A549 (cell line): ENCODE results near the gene CEP112. TPM values are rescaled to one million over a fixed set of nuclear protein-coding genes. Genes with fewer than 3 reads are reported as not detected.

Source experiments
- ATAC-seq, 2 experiments: fragments of 200-7000 bp in 1 of 2; fragments of >200 bp in 1 of 2; cut with Nextera tagmentation in 1 of 2; cut with Tn5 transposase in 1 of 2; 3 replicates each; pipeline versions ENCODE4 v1.8.0 to v1.9.1; 2018 to 2020; ENCODE audit warnings: mild to moderate bottlenecking in 1 of 2, moderate library complexity in 1 of 2
- CTCF ChIA-PET: fragments of 300-600 bp; sonication (Branson Sonifier 250); formaldehyde crosslinking; extraction: SDS; loops from one replicate; lab custom pipeline; 2021; ENCODE audit warnings: antibody characterized with exemption, inconsistent platforms; lab: Yijun Ruan, JAX
- POLR2A ChIA-PET: fragments of 350-600 bp; formaldehyde crosslinking; extraction: SDS; loops from one replicate; lab custom pipeline; 2021; ENCODE audit warnings: antibody characterized with exemption, inconsistent platforms; lab: Yijun Ruan, JAX
- DNase-seq, 2 experiments: peaks; one replicate each; pipeline versions ENCODE4 v3.0.0 to v3.0.0-alpha.2; 2011 to 2016; ENCODE audit warnings: low read depth in 1 of 2, low spot score in 1 of 2
- FAIRE-seq: peaks from 2 replicates; lab custom pipeline; 2011; peaks lifted over from hg19 to GRCh38; lab: Jason Lieb, UNC
- H3K27ac ChIP-seq, 2 experiments: fragments of >200 bp; sonication (Bioruptor Twin); formaldehyde crosslinking; 3 replicates each; pipeline ENCODE4 v1.5.1; 2016 to 2017
- H3K4me1 ChIP-seq: fragments of >200 bp; sonication (Bioruptor Twin); formaldehyde crosslinking; 3 replicates; pipeline ENCODE4 v1.6.1; 2016
- H3K4me2 ChIP-seq: fragments of >200 bp; sonication (Bioruptor Twin); formaldehyde crosslinking; 3 replicates; pipeline ENCODE4 v1.6.1; 2016
- H3K4me3 ChIP-seq: fragments of >200 bp; sonication (Bioruptor Twin); formaldehyde crosslinking; 3 replicates; pipeline ENCODE4 v1.5.1; 2016
- H3K9me3 ChIP-seq: fragments of >200 bp; sonication (Bioruptor Twin); formaldehyde crosslinking; 3 replicates; pipeline ENCODE4 v1.6.1; 2016
- CBX8 ChIP-seq: fragments of 200-600 bp; sonication (generic); IDR thresholded peaks from 2 replicates; pipeline ENCODE4 v1.6.1; 2016
- CEBPB ChIP-seq, 2 experiments: fragments of >200 bp in 1 of 2; sonication (Bioruptor Twin) in 1 of 2; formaldehyde crosslinking in 1 of 2; IDR thresholded peaks; 2 replicates each; pipeline ENCODE4 v1.6.1; 2012 to 2016
- CHD4 ChIP-seq: fragments of 200-600 bp; sonication (generic); IDR thresholded peaks from 2 replicates; pipeline ENCODE4 v1.6.1; 2016; ENCODE audit warnings: antibody characterized with exemption, mild to moderate bottlenecking, borderline replicate concordance
- EHF ChIP-seq: fragments of 250-450 bp; sonication (Bioruptor Pico); IDR thresholded peaks from 2 replicates; pipeline ENCODE4 v1.5.0; 2020; ENCODE audit warnings: mild to moderate bottlenecking
- EHMT2 ChIP-seq: fragments of 200-600 bp; sonication (generic); IDR thresholded peaks from 2 replicates; pipeline ENCODE4 v1.6.1; 2016; ENCODE audit warnings: antibody characterized with exemption, low read depth, mild to moderate bottlenecking, moderate library complexity
- EP300 ChIP-seq, 2 experiments: fragments of >200 bp; sonication (Bioruptor Twin); formaldehyde crosslinking; IDR thresholded peaks; 2 replicates in 1 of 2; 3 replicates in 1 of 2; pipeline ENCODE4 v1.6.1; 2016 to 2017
- ESRRA ChIP-seq: fragments of 150-350 bp; IDR thresholded peaks from 2 replicates; pipeline ENCODE4 v1.6.1; 2014; ENCODE audit warnings: mild to moderate bottlenecking, low read length, borderline replicate concordance
- HDAC2 ChIP-seq: fragments of 200-600 bp; sonication (generic); IDR thresholded peaks from 2 replicates; pipeline ENCODE4 v1.6.1; 2016
- HOXB13 ChIP-seq: fragments of 250-450 bp; sonication (Bioruptor Pico); IDR thresholded peaks from 2 replicates; pipeline ENCODE4 v1.5.0; 2020; ENCODE audit warnings: low read depth, mild to moderate bottlenecking, moderate library complexity
- KDM5A ChIP-seq: fragments of 200-600 bp; sonication (generic); IDR thresholded peaks from 2 replicates; pipeline ENCODE4 v1.6.1; 2016; ENCODE audit warnings: antibody characterized with exemption, mild to moderate bottlenecking
- MAFK ChIP-seq: fragments of 450-650 bp; IDR thresholded peaks from 2 replicates; pipeline ENCODE4 v1.6.1; 2014; ENCODE audit not compliant: partially characterized antibody
- NPAS2 ChIP-seq: fragments of 250-450 bp; sonication (Bioruptor Pico); IDR thresholded peaks from 2 replicates; pipeline ENCODE4 v1.8.0; 2022; ENCODE audit warnings: mild to moderate bottlenecking, moderate library complexity, borderline replicate concordance
- NR3C1 ChIP-seq: fragments of >200 bp; sonication (Bioruptor Twin); formaldehyde crosslinking; IDR thresholded peaks from 3 replicates; pipeline ENCODE4 v1.6.1; 2017
- RCOR1 ChIP-seq: fragments of 150-350 bp; IDR thresholded peaks from 2 replicates; pipeline ENCODE4 v1.6.1; 2014; ENCODE audit warnings: antibody characterized with exemption, low read length, low read depth
- SMC3 ChIP-seq: fragments of >200 bp; sonication (Bioruptor Twin); formaldehyde crosslinking; IDR thresholded peaks from 3 replicates; pipeline ENCODE4 v1.6.1; 2018; ENCODE audit warnings: inconsistent platforms
- SREBF2 ChIP-seq: fragments of 450-650 bp; IDR thresholded peaks from 2 replicates; pipeline ENCODE4 v1.6.1; 2014; ENCODE audit warnings: mild to moderate bottlenecking, moderate library complexity
- TP53 ChIP-seq: fragments of 250-450 bp; sonication (Bioruptor Pico); IDR thresholded peaks from 2 replicates; pipeline ENCODE4 v1.5.0; 2021; ENCODE audit warnings: mild to moderate bottlenecking, moderate library complexity
- ZSCAN20 ChIP-seq: fragments of 250-450 bp; sonication (Bioruptor Pico); IDR thresholded peaks from 2 replicates; pipeline ENCODE4 v1.8.0; 2022; ENCODE audit warnings: mild to moderate bottlenecking, moderate library complexity
- WGBS: methylation state at CpG from one replicate; pipeline ENCODE4 v1.1.6; 2017; ENCODE audit errors: missing lambda C conversion rate; 5-methylcytosine and 5-hydroxymethylcytosine counted together
- polyA plus RNA-seq, 4 experiments: library from polyadenylated mRNA; depleted of rRNA in 3 of 4; stranded (reverse); fragments of >200 nt; fragmentation: RNase III in 1 of 4; extraction: RNeasy Plus Mini Kit Qiagen cat#74134 plus additional on column Dnase treatment in 1 of 4; gene quantifications; 2 replicates in 3 of 4; 3 replicates in 1 of 4; pipeline ENCODE4 v1.2.3, GENCODE V29; 2011 to 2017
- TF ChIP-seq, protein P1 (sequence below): IDR thresholded peaks from 2 replicates; pipeline ENCODE4 v1.6.1; 2012
- TF ChIP-seq, protein P2 (sequence below): fragments of >200 bp; sonication (Bioruptor Twin); formaldehyde crosslinking; IDR thresholded peaks from 3 replicates; pipeline ENCODE4 v1.6.1; 2016
- TF ChIP-seq, protein P3 (sequence below): IDR thresholded peaks from 2 replicates; pipeline ENCODE4 v1.6.1; 2012; ENCODE audit warnings: low read depth, borderline replicate concordance
- TF ChIP-seq, protein P4 (sequence below): fragments of >200 bp; sonication (Bioruptor Twin); formaldehyde crosslinking; IDR thresholded peaks from 2 replicates; pipeline ENCODE4 v1.6.1; 2016
- TF ChIP-seq, protein P5 (sequence below): fragments of >200 bp; sonication (Bioruptor Twin); formaldehyde crosslinking; IDR thresholded peaks from 3 replicates; pipeline ENCODE4 v1.5.1; 2016
- TF ChIP-seq, protein P6 (sequence below): IDR thresholded peaks from 2 replicates; pipeline ENCODE4 v1.6.1; 2012

CEP112 gene
- polyA plus RNA-seq, 2 of the 4 experiments (the other 2 are of a cell fraction), result 9.6 to 15.2 TPM

DNA sequence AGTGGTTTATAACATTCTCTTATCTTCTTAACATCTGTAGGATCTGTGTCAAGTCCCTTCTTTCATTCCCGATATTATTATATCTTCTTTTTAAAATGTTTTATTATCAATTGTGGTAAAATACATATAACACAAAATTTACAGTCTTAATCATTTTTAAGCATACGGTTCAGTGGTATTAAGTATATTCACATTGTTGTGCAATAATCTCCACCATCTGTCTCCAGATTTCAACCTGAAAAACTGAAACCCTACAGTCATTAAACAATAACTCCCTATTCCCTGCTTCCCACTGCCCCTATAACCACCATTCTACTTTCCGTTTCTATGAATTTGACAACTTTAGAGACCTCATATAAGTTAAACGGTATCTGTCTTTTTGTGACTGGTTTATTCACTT is 45.5 kb downstream of the CEP112 start:
- ChIA-PET POLR2A (no interaction called here), CTCF (no interaction called here)
- H3K4me2 ChIP-seq, result no peak overlapping the region
- FAIRE-seq (no peak), DNase-seq (no peak), ATAC-seq (no peak)
- no peak overlapping the region for H3K27ac ChIP-seq
- no peaks in the 10 kb centered on the region for H3K9me3 ChIP-seq
- H3K4me3 ChIP-seq, result no peak overlapping the region
- TF ChIP-seq SMC3 (no peak), TP53 (CRISPR knock-in tag) (no peak), CEBPB (IDR thresholded peaks at IDR 0.05) (peak in 1 of 2 experiments; percentile 9; a peak in 1 of 4 replicates), ZSCAN20 (no peak), KDM5A (no peak)
- TF ChIP-seq, protein P1, sequence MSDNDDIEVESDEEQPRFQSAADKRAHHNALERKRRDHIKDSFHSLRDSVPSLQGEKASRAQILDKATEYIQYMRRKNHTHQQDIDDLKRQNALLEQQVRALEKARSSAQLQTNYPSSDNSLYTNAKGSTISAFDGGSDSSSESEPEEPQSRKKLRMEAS, result no peak
- WGBS, result 91% methylated on average over 4 of the region's 4 CpGs
- no peaks in the 10 kb centered on the region for H3K4me1 ChIP-seq

DNA sequence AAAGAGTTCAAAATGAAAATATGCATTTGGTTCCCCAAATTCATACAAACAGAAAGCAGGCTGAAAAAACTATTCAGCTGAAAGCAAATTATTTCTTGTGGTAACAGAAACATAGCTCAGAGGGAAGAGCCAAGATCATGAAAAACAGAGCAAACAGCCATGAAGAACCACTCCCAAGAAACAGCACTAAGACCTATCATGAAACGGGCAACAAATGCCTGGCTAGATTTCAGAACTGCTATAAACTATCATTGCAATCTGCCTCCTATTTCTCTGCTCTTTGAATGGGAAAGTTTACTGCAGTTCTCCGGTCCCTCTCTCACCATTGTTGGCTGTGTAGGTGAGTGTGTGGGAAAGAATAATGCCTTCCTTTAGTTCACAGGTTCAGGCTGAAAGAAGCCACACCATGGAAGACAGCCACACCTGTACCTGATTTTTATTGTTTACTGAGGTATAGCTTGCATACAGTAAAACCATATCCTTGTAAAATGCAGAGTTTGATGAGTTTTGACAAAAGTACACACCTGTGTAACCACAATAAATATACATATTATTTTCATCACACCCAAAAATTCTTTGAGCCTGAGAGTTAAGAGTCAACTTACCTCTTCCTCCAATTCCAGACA is 48.2 kb downstream of the CEP112 start:
- Histone ChIP-seq H3K4me3 (no peak overlapping the region), H3K4me2 (no peak overlapping the region), H3K9me3 (no peaks in the 10 kb centered on the region), H3K27ac (no peak overlapping the region), H3K4me1 (no peaks in the 10 kb centered on the region)
- ATAC-seq, result no peak
- ChIA-PET POLR2A (no interaction called here), CTCF (interaction anchor here (1.1 to 1.5 kb wide), 2 partner anchors 8 to 866 kb away, joined by 3 read pairs; no protein-coding TSS in a partner anchor)
- FAIRE-seq, result no peak
- TF ChIP-seq HDAC2 (no peak), CHD4 (no peak)
- WGBS, result 91% methylated on average over 2 of the region's 2 CpGs
- no peak for DNase-seq

DNA sequence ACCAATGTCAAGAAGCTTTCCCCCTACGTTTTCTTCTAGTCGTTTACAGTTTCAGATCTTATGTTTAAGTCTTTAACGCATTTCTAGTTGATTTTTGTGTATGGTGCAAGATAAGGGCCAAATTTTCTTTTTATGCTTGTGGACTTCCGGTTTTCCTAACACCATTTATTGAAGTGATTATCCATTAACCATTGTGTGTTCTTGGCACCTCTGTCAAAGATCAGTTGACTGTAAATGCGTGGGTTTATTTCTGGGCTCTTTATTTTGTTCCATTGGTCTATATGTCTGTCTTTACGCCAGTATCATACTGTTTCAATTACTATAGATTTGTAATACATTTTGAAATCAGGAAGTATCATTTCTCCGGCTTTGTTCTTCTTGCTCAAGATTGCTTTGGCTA is 49.5 kb downstream of the CEP112 start:
- WGBS, result 89% methylated on average over 7 of the region's 7 CpGs
- no peak overlapping the region for H3K4me2 ChIP-seq
- DNase-seq, result no peak
- no peak overlapping the region for H3K27ac ChIP-seq
- no peaks in the 10 kb centered on the region for H3K9me3 ChIP-seq
- ChIA-PET CTCF (interaction anchor here (1.4 to 2.0 kb wide), 4 partner anchors 9 to 849 kb away, joined by 3 to 8 read pairs (median 4); no protein-coding TSS in a partner anchor), POLR2A (no interaction called here)
- no peaks in the 10 kb centered on the region for H3K4me1 ChIP-seq
- FAIRE-seq, result no peak
- H3K4me3 ChIP-seq, result no peak overlapping the region
- TF ChIP-seq, protein P2, sequence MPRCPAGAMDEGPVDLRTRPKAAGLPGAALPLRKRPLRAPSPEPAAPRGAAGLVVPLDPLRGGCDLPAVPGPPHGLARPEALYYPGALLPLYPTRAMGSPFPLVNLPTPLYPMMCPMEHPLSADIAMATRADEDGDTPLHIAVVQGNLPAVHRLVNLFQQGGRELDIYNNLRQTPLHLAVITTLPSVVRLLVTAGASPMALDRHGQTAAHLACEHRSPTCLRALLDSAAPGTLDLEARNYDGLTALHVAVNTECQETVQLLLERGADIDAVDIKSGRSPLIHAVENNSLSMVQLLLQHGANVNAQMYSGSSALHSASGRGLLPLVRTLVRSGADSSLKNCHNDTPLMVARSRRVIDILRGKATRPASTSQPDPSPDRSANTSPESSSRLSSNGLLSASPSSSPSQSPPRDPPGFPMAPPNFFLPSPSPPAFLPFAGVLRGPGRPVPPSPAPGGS, result no peak
- TF ChIP-seq ESRRA, result no peak
- no peak for TF ChIP-seq NPAS2 (CRISPR knock-in tag)
- TF ChIP-seq, protein P3, sequence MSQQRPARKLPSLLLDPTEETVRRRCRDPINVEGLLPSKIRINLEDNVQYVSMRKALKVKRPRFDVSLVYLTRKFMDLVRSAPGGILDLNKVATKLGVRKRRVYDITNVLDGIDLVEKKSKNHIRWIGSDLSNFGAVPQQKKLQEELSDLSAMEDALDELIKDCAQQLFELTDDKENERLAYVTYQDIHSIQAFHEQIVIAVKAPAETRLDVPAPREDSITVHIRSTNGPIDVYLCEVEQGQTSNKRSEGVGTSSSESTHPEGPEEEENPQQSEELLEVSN, result no peak
- no peak for TF ChIP-seq CEBPB (IDR thresholded peaks at IDR 0.05)
- TF ChIP-seq, protein P4, sequence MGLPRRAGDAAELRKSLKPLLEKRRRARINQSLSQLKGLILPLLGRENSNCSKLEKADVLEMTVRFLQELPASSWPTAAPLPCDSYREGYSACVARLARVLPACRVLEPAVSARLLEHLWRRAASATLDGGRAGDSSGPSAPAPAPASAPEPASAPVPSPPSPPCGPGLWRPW, result no peak
- no peak for TF ChIP-seq CBX8
- no peak for TF ChIP-seq EHMT2
- no peak for TF ChIP-seq HOXB13
- TF ChIP-seq EHF (CRISPR knock-in tag), result no peak
- TF ChIP-seq EP300 (IDR thresholded peaks at IDR 0.05), result no peak
- TF ChIP-seq SREBF2, result no peak
- TF ChIP-seq RCOR1, result no peak
- TF ChIP-seq, protein P5, sequence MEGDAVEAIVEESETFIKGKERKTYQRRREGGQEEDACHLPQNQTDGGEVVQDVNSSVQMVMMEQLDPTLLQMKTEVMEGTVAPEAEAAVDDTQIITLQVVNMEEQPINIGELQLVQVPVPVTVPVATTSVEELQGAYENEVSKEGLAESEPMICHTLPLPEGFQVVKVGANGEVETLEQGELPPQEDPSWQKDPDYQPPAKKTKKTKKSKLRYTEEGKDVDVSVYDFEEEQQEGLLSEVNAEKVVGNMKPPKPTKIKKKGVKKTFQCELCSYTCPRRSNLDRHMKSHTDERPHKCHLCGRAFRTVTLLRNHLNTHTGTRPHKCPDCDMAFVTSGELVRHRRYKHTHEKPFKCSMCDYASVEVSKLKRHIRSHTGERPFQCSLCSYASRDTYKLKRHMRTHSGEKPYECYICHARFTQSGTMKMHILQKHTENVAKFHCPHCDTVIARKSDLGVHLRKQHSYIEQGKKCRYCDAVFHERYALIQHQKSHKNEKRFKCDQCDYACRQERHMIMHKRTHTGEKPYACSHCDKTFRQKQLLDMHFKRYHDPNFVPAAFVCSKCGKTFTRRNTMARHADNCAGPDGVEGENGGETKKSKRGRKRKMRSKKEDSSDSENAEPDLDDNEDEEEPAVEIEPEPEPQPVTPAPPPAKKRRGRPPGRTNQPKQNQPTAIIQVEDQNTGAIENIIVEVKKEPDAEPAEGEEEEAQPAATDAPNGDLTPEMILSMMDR, result no peak
- TF ChIP-seq, protein P6, sequence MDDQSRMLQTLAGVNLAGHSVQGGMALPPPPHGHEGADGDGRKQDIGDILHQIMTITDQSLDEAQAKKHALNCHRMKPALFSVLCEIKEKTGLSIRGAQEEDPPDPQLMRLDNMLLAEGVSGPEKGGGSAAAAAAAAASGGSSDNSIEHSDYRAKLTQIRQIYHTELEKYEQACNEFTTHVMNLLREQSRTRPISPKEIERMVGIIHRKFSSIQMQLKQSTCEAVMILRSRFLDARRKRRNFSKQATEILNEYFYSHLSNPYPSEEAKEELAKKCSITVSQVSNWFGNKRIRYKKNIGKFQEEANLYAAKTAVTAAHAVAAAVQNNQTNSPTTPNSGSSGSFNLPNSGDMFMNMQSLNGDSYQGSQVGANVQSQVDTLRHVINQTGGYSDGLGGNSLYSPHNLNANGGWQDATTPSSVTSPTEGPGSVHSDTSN, result no peak
- no peak for TF ChIP-seq NR3C1
- no peak for TF ChIP-seq MAFK
- TF ChIP-seq, all 56 proteins: peak for 0
- ATAC-seq, result no peak
